ENCODE results near the gene INHBC.

INHBC gene

GRCh38 chr12:57469296-57470164, 34.9 kb downstream of the INHBC start:
- no peak for DNase-seq (ENCODE audit: low spot score)

- no peak for DNase-seq (ENCODE audit: low spot score)
Observed at GRCh38 chr12:57470286-57470969, 35.8 kb downstream of the INHBC start.

DNA sequence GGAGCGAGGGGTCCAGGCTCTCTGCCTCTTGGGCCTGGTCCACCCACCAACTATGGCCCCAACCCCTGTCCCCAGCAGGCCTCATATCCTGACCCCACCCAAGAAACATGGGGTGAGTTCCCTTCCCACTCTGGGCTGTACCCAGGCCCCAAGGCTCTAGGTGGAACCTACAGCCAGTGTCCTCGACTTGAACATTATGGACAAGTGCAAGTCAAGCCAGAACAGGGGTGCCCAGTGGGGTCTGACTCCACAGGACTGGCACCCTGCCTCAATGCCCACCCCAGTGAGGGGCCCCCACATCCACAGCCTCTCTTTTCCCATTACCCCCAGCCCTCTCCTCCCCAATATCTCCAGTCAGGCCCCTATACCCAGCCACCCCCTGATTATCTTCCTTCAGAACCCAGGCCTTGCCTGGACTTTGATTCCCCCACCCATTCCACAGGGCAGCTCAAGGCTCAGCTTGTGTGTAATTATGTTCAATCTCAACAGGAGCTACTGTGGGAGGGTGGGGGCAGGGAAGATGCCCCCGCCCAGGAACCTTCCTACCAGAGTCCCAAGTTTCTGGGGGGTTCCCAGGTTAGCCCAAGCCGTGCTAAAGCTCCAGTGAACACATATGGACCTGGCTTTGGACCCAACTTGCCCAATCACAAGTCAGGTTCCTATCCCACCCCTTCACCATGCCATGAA, 36.5 kb downstream of the INHBC start:
- DNase-seq (ENCODE audit: low spot score), result no peak

DNA sequence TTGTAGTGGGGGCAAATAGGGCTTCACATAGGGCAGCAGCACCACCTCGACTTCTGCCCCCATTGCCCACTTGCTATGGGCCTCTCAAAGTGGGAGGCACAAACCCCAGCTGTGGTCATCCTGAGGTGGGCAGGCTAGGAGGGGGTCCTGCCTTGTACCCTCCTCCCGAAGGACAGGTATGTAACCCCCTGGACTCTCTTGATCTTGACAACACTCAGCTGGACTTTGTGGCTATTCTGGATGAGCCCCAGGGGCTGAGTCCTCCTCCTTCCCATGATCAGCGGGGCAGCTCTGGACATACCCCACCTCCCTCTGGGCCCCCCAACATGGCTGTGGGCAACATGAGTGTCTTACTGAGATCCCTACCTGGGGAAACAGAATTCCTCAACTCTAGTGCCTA, 37.1 kb downstream of the INHBC start:
- no peak for DNase-seq (ENCODE audit: low spot score)

- no peak for DNase-seq (ENCODE audit: low spot score)
Observed at GRCh38 chr12:57472391-57472790, 37.8 kb downstream of the INHBC start.

- no peak for DNase-seq (ENCODE audit: low spot score)
Observed at GRCh38 chr12:57473392-57473791, 38.8 kb downstream of the INHBC start.

DNA sequence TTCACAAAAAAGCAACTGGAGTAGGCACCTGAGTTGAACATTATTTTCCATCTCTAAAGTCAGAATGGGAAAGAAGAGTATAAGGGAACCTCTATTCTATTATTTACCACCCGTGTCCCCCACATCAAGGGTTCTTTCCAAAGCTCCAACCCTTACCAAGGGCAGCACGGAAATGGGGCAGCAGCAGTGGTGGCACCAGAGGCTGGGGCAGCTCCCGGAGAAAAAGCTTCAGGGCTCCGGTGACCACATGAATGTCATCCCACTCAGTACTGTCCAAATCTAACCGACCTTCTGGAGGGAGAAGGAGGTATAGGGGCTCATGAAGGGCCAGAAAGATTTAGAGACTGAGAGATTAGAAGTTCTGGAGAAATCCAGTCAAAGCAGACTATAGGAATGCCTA, 39.3 kb downstream of the INHBC start:
- no peak for DNase-seq (ENCODE audit: low spot score)

DNA sequence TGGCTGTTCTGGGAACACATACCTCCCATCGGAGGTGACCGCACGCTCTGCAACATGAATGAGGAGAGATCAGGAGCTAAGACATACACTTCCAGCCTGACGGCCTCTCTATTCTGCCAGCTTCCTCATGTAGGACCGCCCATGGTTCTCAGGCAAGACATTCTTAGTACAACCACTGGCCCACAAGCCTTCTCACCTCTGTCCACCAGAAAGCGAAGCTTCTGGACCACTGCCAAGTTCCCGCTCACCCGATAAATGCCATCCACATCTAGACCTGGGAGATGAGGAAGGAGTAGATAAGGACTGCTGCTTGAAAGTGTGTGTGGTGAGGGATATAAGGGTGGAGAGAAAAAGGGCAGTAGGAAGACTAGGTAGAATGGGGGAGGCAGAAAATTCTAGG, 39.8 kb downstream of the INHBC start:
- no peak for DNase-seq (ENCODE audit: low spot score)

- no peak for DNase-seq (ENCODE audit: low spot score)
Observed at GRCh38 chr12:57474862-57475261, 40.3 kb downstream of the INHBC start.

DNA sequence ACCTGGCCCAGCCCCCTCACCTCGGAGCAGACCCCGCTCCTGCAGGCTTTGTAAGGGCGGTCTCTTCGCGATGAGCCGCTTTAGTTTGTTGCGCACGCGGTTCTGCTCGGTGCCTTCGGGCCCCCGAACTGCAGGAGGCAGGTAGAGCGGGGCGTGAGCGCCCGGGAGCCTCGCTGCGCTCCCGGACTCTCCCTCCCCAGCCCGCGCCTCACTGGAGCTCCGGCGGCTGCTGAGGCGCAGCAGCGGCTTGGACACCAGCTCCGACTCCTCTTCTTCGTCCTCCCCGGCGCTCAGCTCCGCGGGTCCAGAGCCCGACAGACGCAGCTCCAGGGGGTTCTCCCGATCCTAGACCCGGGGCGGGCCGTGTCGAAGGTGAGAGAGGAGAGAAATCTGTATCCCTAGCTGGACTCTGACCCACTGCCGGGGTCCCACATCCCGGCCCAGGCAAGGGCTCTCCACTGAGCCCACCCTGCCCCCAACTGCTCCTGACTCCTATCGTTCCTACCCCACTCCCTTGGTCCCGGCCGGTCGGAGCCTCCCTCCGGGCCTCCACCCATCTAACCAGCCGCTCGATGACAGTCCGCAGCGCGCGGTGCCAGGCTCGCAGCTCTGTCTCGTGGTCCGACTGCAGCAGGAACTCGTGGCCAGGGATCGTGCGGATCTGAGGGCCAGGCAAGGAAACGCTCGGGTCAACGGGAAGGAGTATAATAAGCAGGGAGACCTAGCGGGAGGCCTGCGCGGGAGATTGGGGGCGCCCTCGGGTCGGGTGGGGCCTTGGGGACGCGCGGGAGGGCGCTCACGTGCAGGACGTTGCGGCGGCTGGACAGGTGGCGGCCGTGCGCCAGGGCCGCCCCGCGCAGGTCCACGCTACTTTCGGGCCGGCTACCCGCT, 40.9 kb downstream of the INHBC start:
- DNase-seq (ENCODE audit: low spot score), result no peak

- DNase-seq (ENCODE audit: low spot score), result no peak
Observed at GRCh38 chr12:57476162-57476992, 41.8 kb downstream of the INHBC start.

GRCh38 chr12:57476993-57477709, 42.6 kb downstream of the INHBC start:
- no peak for DNase-seq (ENCODE audit: low spot score)

- DNase-seq (ENCODE audit: low spot score), result no peak
Observed at GRCh38 chr12:57477710-57478681, 43.4 kb downstream of the INHBC start.

GRCh38 chr12:57479043-57479375, 44.4 kb downstream of the INHBC start:
- no peak for DNase-seq (ENCODE audit: low spot score)

DNA sequence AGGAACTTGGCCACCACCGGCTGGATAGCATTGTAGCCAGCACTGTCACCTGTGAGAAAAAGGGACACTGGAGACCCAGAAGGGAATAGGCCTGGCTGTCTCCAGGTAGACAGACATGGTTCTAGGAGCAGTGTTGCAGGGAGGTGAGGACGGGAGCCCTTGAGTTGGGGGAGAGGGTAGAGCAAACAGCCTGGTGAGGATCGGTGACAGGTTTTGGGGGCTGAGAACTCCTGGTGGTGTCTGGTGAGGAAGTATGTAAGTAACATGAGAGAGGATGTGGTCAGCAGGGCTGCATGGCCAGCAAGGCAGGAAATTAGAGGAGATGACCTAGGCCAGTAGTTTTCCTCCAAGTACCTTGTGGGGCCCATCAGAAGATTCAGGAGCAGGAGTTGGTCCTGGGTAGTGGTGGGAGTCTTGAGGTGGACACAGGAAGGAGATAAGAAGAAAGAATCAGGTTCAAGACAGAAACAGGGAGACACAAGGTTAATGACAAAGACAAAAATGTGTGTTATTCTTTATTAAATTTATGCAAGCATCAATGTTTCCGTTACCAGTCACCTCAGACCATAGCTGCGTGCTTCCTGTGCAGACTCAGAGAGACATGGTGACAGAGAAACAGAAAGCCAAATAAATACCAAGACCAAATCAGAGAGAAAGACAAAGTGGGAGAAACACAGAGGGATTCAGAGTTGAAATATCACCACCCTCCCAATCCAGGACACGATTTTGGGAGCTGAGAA, 45.0 kb downstream of the INHBC start, which contains the start of gene ARHGAP9:
TSS of gene ARHGAP9 (minus strand) at position 491 of the 740 bp plus-strand sequence. CDS start at position 31, 460 bp downstream.
- DNase-seq (ENCODE audit: low spot score), result no peak

GRCh38 chr12:57481671-57482070, 47.1 kb downstream of the INHBC start:
- DNase-seq (ENCODE audit: low spot score), result no peak

- DNase-seq (ENCODE audit: low spot score), result no peak
Observed at GRCh38 chr12:57483466-57483865, 48.9 kb downstream of the INHBC start.

GRCh38 chr12:57485695-57486094, 51.1 kb downstream of the INHBC start:
- no peak for DNase-seq (ENCODE audit: low spot score)

Data from hematopoietic multipotent progenitor cell treated with erythropoietin and hydrocortisone succinate and interleukin-3 and kit ligand, for 15 days (in vitro differentiated cells).